ENCODE results near the gene TAGLN. TPM values are rescaled to one million over a fixed set of nuclear protein-coding genes. Genes with fewer than 3 reads are reported as not detected.

Gene TAGLN
- total and polyA plus RNA-seq, 9 of the 15 experiments (the other 6 are each of a cell fraction or from before 2014, with no cell fraction given), result 0.21 to 4.9 (median 1.1) TPM

GRCh38 chr11:117194267-117194666 lies 4.9 kb upstream of the TAGLN start (continued):
- no peak for TF ChIP-seq BCLAF1 (IDR thresholded peaks at IDR 0.05; ENCODE audit: borderline replicate concordance in 1 of 2, control insufficient read depth in 1 of 2, low read depth in 2 of 2, low read length in 1 of 2)
- TF ChIP-seq SMARCA5 (IDR thresholded peaks at IDR 0.05), result no peak
- no peak for TF ChIP-seq TEAD1 (CRISPR knock-in tag; IDR thresholded peaks at IDR 0.05)
- TF ChIP-seq FIP1L1 (IDR thresholded peaks at IDR 0.05; ENCODE audit: low read depth, low read length, poor library complexity, severe bottlenecking), result no peak
- no peak for TF ChIP-seq POLR2H (tag; IDR thresholded peaks at IDR 0.05; ENCODE audit: low read depth)
- no peak for TF ChIP-seq HMG20B (CRISPR knock-in tag; IDR thresholded peaks at IDR 0.05)
- TF ChIP-seq MCM2 (IDR thresholded peaks at IDR 0.05; ENCODE audit: low read depth), result no peak
- TF ChIP-seq MCM3 (IDR thresholded peaks at IDR 0.05), result no peak
- no peak for TF ChIP-seq PRPF4 (IDR thresholded peaks at IDR 0.05; ENCODE audit: insufficient read depth, low read depth, low read length, poor library complexity, severe bottlenecking)

Measured in K562 (cell line).